ENCODE measurements around the gene ASNS. TPM values are rescaled to one million over a fixed set of nuclear protein-coding genes. Genes with fewer than 3 reads are reported as not detected.
"Not testable (repeated sequence)": the region's sequence is repeated elsewhere in the genome, so short reads cannot be mapped to it uniquely, and the experiment has no call there.

The ASNS gene
- total RNA-seq, 1 experiment from 2014 or later: 95.1 TPM

- WGBS (ENCODE audit: extremely low coverage, insufficient read length, low lambda C conversion rate): no CpG with 5 or more reads among the region's 2 CpGs
- no peaks in the 10 kb centered on the region for H3K4me1 Mint-ChIP-seq
- H3K4ac ChIP-seq (ENCODE audit: low read depth, low read length): no peak overlapping the region
Observed at GRCh38 chr7:97851683-97852082, 20.5 kb downstream of the ASNS start.

GRCh38 chr7:97850262-97851031 lies 21.8 kb downstream of the ASNS start:
- not testable (repeated sequence) for H2AFZ ChIP-seq (ENCODE audit: low read length); H4K91ac ChIP-seq (ENCODE audit: insufficient read length, low read depth, low read length); H3K27ac ChIP-seq (ENCODE audit: insufficient read length, low read depth, low read length); DNase-seq; H2BK20ac ChIP-seq (ENCODE audit: low read depth, low read length, poor library complexity, severe bottlenecking); H4K8ac ChIP-seq (replicated peaks; ENCODE audit: insufficient read length, low read depth, low read length); H3K79me1 ChIP-seq (ENCODE audit: insufficient read depth, low read depth, low read length, poor library complexity, severe bottlenecking); H4K5ac ChIP-seq (ENCODE audit: insufficient read length, low read depth, low read length); H3K9ac ChIP-seq (ENCODE audit: extremely low read depth, insufficient read length, low read length); H4K20me1 ChIP-seq (ENCODE audit: control insufficient read depth, insufficient read depth, insufficient read length); H3K27me3 ChIP-seq (ENCODE audit: insufficient read depth, low read length); H3T11ph ChIP-seq (ENCODE audit: low read length); H3K4me1 ChIP-seq (ENCODE audit: insufficient read depth, low read length); H3K4ac ChIP-seq (ENCODE audit: low read depth, low read length); H3K56ac ChIP-seq (ENCODE audit: insufficient read length, low read depth, low read length); H2BK120ac ChIP-seq (ENCODE audit: low read depth, low read length, poor library complexity, severe bottlenecking); H3K9me3 ChIP-seq (ENCODE audit: control insufficient read depth, low read depth, low read length); H2BK12ac ChIP-seq (ENCODE audit: insufficient read length, low read depth, low read length); H3K18ac ChIP-seq (ENCODE audit: insufficient read length, low read depth, low read length); H3K27me3 Mint-ChIP-seq (ENCODE audit: low read depth); H3K9me3 Mint-ChIP-seq; H3K4me1 Mint-ChIP-seq; H3K27ac Mint-ChIP-seq; H3K23me2 ChIP-seq (ENCODE audit: insufficient read length, low read depth, low read length, poor library complexity, severe bottlenecking); H3K4me3 Mint-ChIP-seq; H3K14ac ChIP-seq (ENCODE audit: insufficient read depth, low read length); H2BK15ac ChIP-seq (ENCODE audit: low read depth, low read length); H3K4me2 ChIP-seq (ENCODE audit: insufficient read depth, insufficient read length, low read length); H2BK5ac ChIP-seq (ENCODE audit: insufficient read length, low read length); H2AK5ac ChIP-seq (ENCODE audit: insufficient read length, low read length); H3K23ac ChIP-seq (ENCODE audit: insufficient read length, low read depth, low read length); H3K79me2 ChIP-seq (ENCODE audit: insufficient read depth, low read length)
- H3K36me3 Mint-ChIP-seq (ENCODE audit: insufficient read depth in 1 of 3, low read depth in 3 of 3): peaks cover 33 to 45% (median 36%) of the 10 kb centered on the region in 3 experiments
- WGBS (ENCODE audit: extremely low coverage, insufficient read length, low lambda C conversion rate): no CpG with 5 or more reads among the region's 4 CpGs

More at GRCh38 chr7:97851683-97852082, 20.5 kb downstream of the ASNS start:
- H3K36me3 Mint-ChIP-seq (ENCODE audit: insufficient read depth in 1 of 3, low read depth in 3 of 3): peaks cover 36 to 55% (median 45%) of the 10 kb centered on the region in 3 experiments
- H4K91ac ChIP-seq (ENCODE audit: insufficient read length, low read depth, low read length): no peak overlapping the region
- H3K79me2 ChIP-seq (ENCODE audit: insufficient read depth, low read length): no peaks in the 10 kb centered on the region
- no peak overlapping the region for H2BK15ac ChIP-seq (ENCODE audit: low read depth, low read length)
- no peak overlapping the region for H3K4me2 ChIP-seq (ENCODE audit: insufficient read depth, insufficient read length, low read length)
- H4K5ac ChIP-seq (ENCODE audit: insufficient read length, low read depth, low read length): no peak overlapping the region
- no peak overlapping the region for H3K23ac ChIP-seq (ENCODE audit: insufficient read length, low read depth, low read length)
- no peaks in the 10 kb centered on the region for H4K20me1 ChIP-seq (ENCODE audit: control insufficient read depth, insufficient read depth, insufficient read length)
- H2BK5ac ChIP-seq (ENCODE audit: insufficient read length, low read length): no peak overlapping the region
- H3K4me1 ChIP-seq (ENCODE audit: insufficient read depth, low read length): no peaks in the 10 kb centered on the region
- H3K18ac ChIP-seq (ENCODE audit: insufficient read length, low read depth, low read length): no peak overlapping the region
- H3K23me2 ChIP-seq (ENCODE audit: insufficient read length, low read depth, low read length, poor library complexity, severe bottlenecking): no peaks in the 10 kb centered on the region
- TF ChIP-seq CTCF (conservative IDR thresholded peaks at IDR 0.05): no peak
- no peak overlapping the region for H3K4me3 Mint-ChIP-seq
- H3K27me3 ChIP-seq (ENCODE audit: insufficient read depth, low read length): no peaks in the 10 kb centered on the region
- H3K9me3 Mint-ChIP-seq: no peaks in the 10 kb centered on the region
- no peak for DNase-seq
- H3K9ac ChIP-seq (ENCODE audit: extremely low read depth, insufficient read length, low read length): no peak overlapping the region
- no peaks in the 10 kb centered on the region for H3K9me3 ChIP-seq (ENCODE audit: control insufficient read depth, low read depth, low read length)
- H3K79me1 ChIP-seq (ENCODE audit: insufficient read depth, low read depth, low read length, poor library complexity, severe bottlenecking): no peaks in the 10 kb centered on the region
- no peak overlapping the region for H2BK12ac ChIP-seq (ENCODE audit: insufficient read length, low read depth, low read length)
- H2AK5ac ChIP-seq (ENCODE audit: insufficient read length, low read length): no peak overlapping the region
- no peak overlapping the region for H3K27ac ChIP-seq (ENCODE audit: insufficient read length, low read depth, low read length)
- no peak overlapping the region for H3K56ac ChIP-seq (ENCODE audit: insufficient read length, low read depth, low read length)
- H2BK120ac ChIP-seq (ENCODE audit: low read depth, low read length, poor library complexity, severe bottlenecking): no peak overlapping the region
- peaks cover 2% of the 10 kb centered on the region; the same call in 1 of the 2 replicates for H3K27me3 Mint-ChIP-seq (ENCODE audit: low read depth)
- H2AFZ ChIP-seq (ENCODE audit: low read length): no peak overlapping the region
- H2BK20ac ChIP-seq (ENCODE audit: low read depth, low read length, poor library complexity, severe bottlenecking): no peak overlapping the region
- H3T11ph ChIP-seq (ENCODE audit: low read length): no peak overlapping the region
- H3K14ac ChIP-seq (ENCODE audit: insufficient read depth, low read length): no peak overlapping the region
- H4K8ac ChIP-seq (replicated peaks; ENCODE audit: insufficient read length, low read depth, low read length): no peak overlapping the region
- peak overlapping the region in 1 of 3 experiments; percentile 38; a peak in 1 of 7 replicates for H3K27ac Mint-ChIP-seq
